ENCODE measurements around the gene EXOC6B. TPM values are rescaled to one million over a fixed set of nuclear protein-coding genes. Genes with fewer than 3 reads are reported as not detected.

The EXOC6B gene
- total RNA-seq, 1 donor from 2014 or later, result 32.4 TPM

- Histone ChIP-seq H3K4me3 (no peak overlapping the region), H3K27ac (no peak overlapping the region)
- intact Hi-C loops (cut with DNase I), result no loop called here
These were observed 12.0 kb downstream of the EXOC6B start for GRCh38 chr2:72813841-72814240.

GRCh38 chr2:72810165-72810564 lies 15.7 kb downstream of the EXOC6B start:
- peaks cover 0 to 3% of the 10 kb centered on the region in 2 donors for H3K36me3 ChIP-seq
- H3K27me3 ChIP-seq, result no peaks in the 10 kb centered on the region
- H3K4me1 ChIP-seq, result no peaks in the 10 kb centered on the region
- intact Hi-C loops (cut with DNase I), result no loop called here
- DNase-seq (ENCODE audit: low spot score in 2 of 2), result no peak
- peaks cover 0 to 10% of the 10 kb centered on the region in 2 donors for H3K9me3 ChIP-seq
- TF ChIP-seq CTCF (IDR thresholded peaks at IDR 0.05), result no peak
- no peak overlapping the region for H3K27ac ChIP-seq
- H3K4me3 ChIP-seq, result no peak overlapping the region

More at GRCh38 chr2:72813841-72814240, 12.0 kb downstream of the EXOC6B start:
- Histone ChIP-seq H3K9me3 (peaks cover 0 to 7% of the 10 kb centered on the region in 2 donors), H3K36me3 (peaks cover 0 to 3% of the 10 kb centered on the region in 2 donors), H3K27me3 (no peaks in the 10 kb centered on the region), H3K4me1 (no peaks in the 10 kb centered on the region)
- no peak for DNase-seq (ENCODE audit: low spot score in 2 of 2)
- TF ChIP-seq CTCF (IDR thresholded peaks at IDR 0.05), result no peak

- intact Hi-C loops (cut with DNase I), result no loop called here
- Histone ChIP-seq H3K27ac (no peak overlapping the region), H3K27me3 (no peaks in the 10 kb centered on the region), H3K4me3 (no peak overlapping the region), H3K9me3 (peaks cover 0 to 10% of the 10 kb centered on the region in 2 donors), H3K36me3 (peaks cover 0 to 3% of the 10 kb centered on the region in 2 donors), H3K4me1 (no peaks in the 10 kb centered on the region)
- DNase-seq (ENCODE audit: low spot score in 2 of 2), result no peak
- TF ChIP-seq CTCF (IDR thresholded peaks at IDR 0.05), result no peak
These were observed 16.7 kb downstream of the EXOC6B start for GRCh38 chr2:72809095-72809494.

- peaks cover 0 to 3% of the 10 kb centered on the region in 2 donors for H3K36me3 ChIP-seq
- no peak for DNase-seq (ENCODE audit: low spot score in 2 of 2)
- intact Hi-C loops (cut with DNase I), result no loop called here
- no peak overlapping the region for H3K4me3 ChIP-seq
- H3K27me3 ChIP-seq, result no peaks in the 10 kb centered on the region
- H3K4me1 ChIP-seq, result no peaks in the 10 kb centered on the region
- H3K9me3 ChIP-seq, result peaks cover 0 to 10% of the 10 kb centered on the region in 2 donors
- no peak overlapping the region for H3K27ac ChIP-seq
- TF ChIP-seq CTCF (IDR thresholded peaks at IDR 0.05), result no peak
These were observed 19.4 kb downstream of the EXOC6B start for GRCh38 chr2:72806280-72806945.

- intact Hi-C loops (cut with DNase I), result no loop called here
- DNase-seq (ENCODE audit: low spot score in 2 of 2), result no peak
- H3K9me3 ChIP-seq, result peaks cover 0 to 3% of the 10 kb centered on the region in 2 donors
- no peaks in the 10 kb centered on the region for H3K4me1 ChIP-seq
- H3K36me3 ChIP-seq, result no peaks in the 10 kb centered on the region
- no peaks in the 10 kb centered on the region for H3K27me3 ChIP-seq
- no peak overlapping the region for H3K27ac ChIP-seq
- TF ChIP-seq CTCF (IDR thresholded peaks at IDR 0.05), result no peak
- H3K4me3 ChIP-seq, result no peak overlapping the region
These were observed 22.1 kb downstream of the EXOC6B start for GRCh38 chr2:72803626-72804320.
